K562 (cell line): ENCODE measurements around the gene XPNPEP3. TPM values are rescaled to one million over a fixed set of nuclear protein-coding genes. Genes with fewer than 3 reads are reported as not detected.

Experiments
- CBFB ChIP-seq: sonication (generic); formaldehyde crosslinking; IDR thresholded peaks from 2 replicates; pipeline ENCODE4 v1.4.0; 2020; ENCODE audit warnings: mild to moderate bottlenecking, missing genetic modification reagents
- CBX2 ChIP-seq: fragments of 200-600 bp; sonication (generic); IDR thresholded peaks from one replicate; pipeline ENCODE4 v1.6.1; 2012; ENCODE audit warnings: mild to moderate bottlenecking, low read length, inconsistent platforms; ENCODE audit not compliant: insufficient read depth, poor library complexity, severe bottlenecking
- FOXK1 ChIP-seq: sonication (generic); formaldehyde crosslinking; IDR thresholded peaks from 2 replicates; pipeline ENCODE4 v1.8.0; 2022; ENCODE audit warnings: missing genetic modification reagents, mild to moderate bottlenecking, borderline replicate concordance
- MAFK ChIP-seq: IDR thresholded peaks from 2 replicates; pipeline ENCODE4 v1.6.1; 2011; ENCODE audit warnings: low read length, improper control_type of control experiment
- MECOM ChIP-seq: fragments of 250-450 bp; sonication (Bioruptor Pico); IDR thresholded peaks from 2 replicates; pipeline ENCODE4 v1.8.0; 2022; ENCODE audit warnings: inconsistent platforms
- SAFB ChIP-seq: fragments of 200-400 bp; formaldehyde crosslinking; IDR thresholded peaks from 2 replicates; pipeline ENCODE4 v1.6.1; 2017; ENCODE audit warnings: low read depth, low read length, borderline replicate concordance
- ZFPM2 ChIP-seq: fragments of 250-450 bp; sonication (Bioruptor Pico); IDR thresholded peaks from 2 replicates; pipeline ENCODE4 v1.5.1; 2022; ENCODE audit warnings: mild to moderate bottlenecking
- polyA plus RNA-seq, 8 experiments: library from polyadenylated mRNA; depleted of rRNA in 4 of 8; stranded (reverse) in 5 of 8; unstranded in 3 of 8; fragments of >200 nt; fragmentation: Nextera tagmentation in 2 of 8; fragmentation: Illumina TruSeq in 1 of 8; extraction: Ambion mirVana in 2 of 8; extraction: Trizol in 1 of 8; gene quantifications; 2 replicates each; pipeline versions ENCODE4 v1.2.1 to v1.2.3, GENCODE V29; 2011 to 2014; ENCODE audit warnings: inconsistent platforms in 1 of 8, missing spikeins in 1 of 8
- total RNA-seq, 7 experiments: library from RNA; depleted of rRNA in 6 of 7; stranded (reverse); fragments of >200 nt in 6 of 7; fragmentation: Illumina TruSeq in 2 of 7; extraction: Trizol in 2 of 7; gene quantifications; 2 replicates each; pipeline versions ENCODE4 v1.2.1 to v1.2.3, GENCODE V29; 2011 to 2021; ENCODE audit warnings: low replicate concordance in 1 of 7
- TF ChIP-seq, protein P1 (sequence below): fragments of 250-450 bp; sonication (Bioruptor Pico); IDR thresholded peaks from 2 replicates; pipeline ENCODE4 v1.5.0; 2021
- TF ChIP-seq, protein P2 (sequence below): sonication (generic); formaldehyde crosslinking; IDR thresholded peaks from 2 replicates; pipeline ENCODE4 v1.8.1; 2023; ENCODE audit warnings: mild to moderate bottlenecking, missing genetic modification reagents, moderate library complexity
- TF ChIP-seq, protein P3 (sequence below): sonication (generic); formaldehyde crosslinking; IDR thresholded peaks from 2 replicates; pipeline ENCODE4 v1.8.0; 2023; ENCODE audit warnings: mild to moderate bottlenecking, missing genetic modification reagents

The XPNPEP3 gene
- total and polyA plus RNA-seq, 9 of the 15 experiments (the other 6 are each of a cell fraction or from before 2014, with no cell fraction given), result 9.1 to 22.6 (median 15.6) TPM

DNA sequence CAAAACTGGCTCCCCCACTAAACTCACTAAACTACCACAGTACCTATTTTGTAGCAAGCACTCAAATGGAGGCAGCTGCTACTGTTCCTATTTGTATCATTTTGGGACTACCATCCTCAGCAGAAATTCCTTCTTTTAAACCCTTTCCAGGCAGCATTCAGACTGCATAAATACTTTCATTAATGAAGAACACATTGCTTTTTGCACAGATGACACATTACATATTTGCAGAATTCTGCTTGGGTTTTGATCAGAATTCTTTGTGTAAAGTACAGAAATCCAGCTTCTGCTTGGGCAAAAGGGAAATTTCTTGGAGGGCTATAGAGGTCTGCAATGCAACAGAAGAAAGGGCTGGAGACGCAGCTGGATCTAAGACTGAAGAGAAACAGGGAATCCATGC, 118.4 kb downstream of the XPNPEP3 start (continued):
- TF ChIP-seq, protein P1, sequence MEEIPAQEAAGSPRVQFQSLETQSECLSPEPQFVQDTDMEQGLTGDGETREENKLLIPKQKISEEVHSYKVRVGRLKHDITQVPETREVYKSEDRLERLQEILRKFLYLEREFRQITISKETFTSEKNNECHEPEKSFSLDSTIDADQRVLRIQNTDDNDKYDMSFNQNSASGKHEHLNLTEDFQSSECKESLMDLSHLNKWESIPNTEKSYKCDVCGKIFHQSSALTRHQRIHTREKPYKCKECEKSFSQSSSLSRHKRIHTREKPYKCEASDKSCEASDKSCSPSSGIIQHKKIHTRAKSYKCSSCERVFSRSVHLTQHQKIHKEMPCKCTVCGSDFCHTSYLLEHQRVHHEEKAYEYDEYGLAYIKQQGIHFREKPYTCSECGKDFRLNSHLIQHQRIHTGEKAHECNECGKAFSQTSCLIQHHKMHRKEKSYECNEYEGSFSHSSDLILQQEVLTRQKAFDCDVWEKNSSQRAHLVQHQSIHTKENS (CRISPR knock-in tag), result no peak
- no peak for TF ChIP-seq CBX2
- no peak for TF ChIP-seq MECOM
- no peak for TF ChIP-seq MAFK
- TF ChIP-seq, protein P2, sequence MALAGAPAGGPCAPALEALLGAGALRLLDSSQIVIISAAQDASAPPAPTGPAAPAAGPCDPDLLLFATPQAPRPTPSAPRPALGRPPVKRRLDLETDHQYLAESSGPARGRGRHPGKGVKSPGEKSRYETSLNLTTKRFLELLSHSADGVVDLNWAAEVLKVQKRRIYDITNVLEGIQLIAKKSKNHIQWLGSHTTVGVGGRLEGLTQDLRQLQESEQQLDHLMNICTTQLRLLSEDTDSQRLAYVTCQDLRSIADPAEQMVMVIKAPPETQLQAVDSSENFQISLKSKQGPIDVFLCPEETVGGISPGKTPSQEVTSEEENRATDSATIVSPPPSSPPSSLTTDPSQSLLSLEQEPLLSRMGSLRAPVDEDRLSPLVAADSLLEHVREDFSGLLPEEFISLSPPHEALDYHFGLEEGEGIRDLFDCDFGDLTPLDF (CRISPR knock-in tag), result no peak
- no peak for TF ChIP-seq CBFB
- TF ChIP-seq FOXK1 (CRISPR knock-in tag), result no peak
- TF ChIP-seq, protein P3, sequence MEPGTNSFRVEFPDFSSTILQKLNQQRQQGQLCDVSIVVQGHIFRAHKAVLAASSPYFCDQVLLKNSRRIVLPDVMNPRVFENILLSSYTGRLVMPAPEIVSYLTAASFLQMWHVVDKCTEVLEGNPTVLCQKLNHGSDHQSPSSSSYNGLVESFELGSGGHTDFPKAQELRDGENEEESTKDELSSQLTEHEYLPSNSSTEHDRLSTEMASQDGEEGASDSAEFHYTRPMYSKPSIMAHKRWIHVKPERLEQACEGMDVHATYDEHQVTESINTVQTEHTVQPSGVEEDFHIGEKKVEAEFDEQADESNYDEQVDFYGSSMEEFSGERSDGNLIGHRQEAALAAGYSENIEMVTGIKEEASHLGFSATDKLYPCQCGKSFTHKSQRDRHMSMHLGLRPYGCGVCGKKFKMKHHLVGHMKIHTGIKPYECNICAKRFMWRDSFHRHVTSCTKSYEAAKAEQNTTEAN, result no peak
- no peak for TF ChIP-seq SAFB
- no peak for TF ChIP-seq ZFPM2
